ENCODE data around the gene ABCG4.

Gene ABCG4

DNA sequence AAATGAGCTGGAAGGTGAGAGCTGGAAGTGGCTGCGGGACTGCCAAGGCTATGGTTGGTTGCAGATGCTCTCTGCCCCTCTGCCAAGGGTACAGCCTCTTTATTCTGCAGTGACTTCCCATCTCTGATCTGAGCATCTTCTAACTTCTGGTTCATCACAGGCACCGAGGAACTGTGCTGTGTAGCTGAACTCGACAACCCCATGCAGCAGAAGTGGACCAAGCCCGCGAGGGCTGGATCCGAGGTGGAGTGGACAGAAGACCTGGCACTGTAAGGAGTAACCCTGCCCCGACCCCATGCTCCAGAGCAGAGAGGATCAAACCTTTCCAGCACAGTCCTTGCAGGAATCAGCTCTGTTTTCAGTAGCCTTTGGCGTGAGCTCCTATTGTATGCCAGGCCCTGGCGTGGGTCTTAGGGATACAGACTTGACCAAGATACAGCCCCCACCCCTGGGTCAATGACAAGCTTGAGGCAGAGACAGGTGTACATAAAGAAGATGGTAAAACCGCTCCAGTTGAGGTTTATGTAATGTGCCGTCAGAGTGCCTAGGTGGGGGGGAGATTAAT lies 37.4 kb upstream of the ABCG4 start:
- peaks cover 20% of the 10 kb centered on the region for H3K4me1 ChIP-seq (ENCODE audit: control insufficient read depth, low read length)
- no peaks in the 10 kb centered on the region for H3K9me2 ChIP-seq (replicated peaks; ENCODE audit: control insufficient read depth, low read length)
- no peak overlapping the region for H3K4me3 ChIP-seq (ENCODE audit: low read length)
- peaks cover 32% of the 10 kb centered on the region for H3K79me2 ChIP-seq (ENCODE audit: control insufficient read depth, low read length)
- peaks cover 2% of the 10 kb centered on the region; the same call in 1 of the 2 replicates for H3F3A ChIP-seq (ENCODE audit: control insufficient read depth, insufficient read depth)
- no peaks in the 10 kb centered on the region for H4K20me1 ChIP-seq (ENCODE audit: control insufficient read depth, insufficient read depth, low read depth, low read length)
- H3K27ac ChIP-seq (ENCODE audit: low read depth, low read length) = no peak overlapping the region
- TF ChIP-seq, protein P1, sequence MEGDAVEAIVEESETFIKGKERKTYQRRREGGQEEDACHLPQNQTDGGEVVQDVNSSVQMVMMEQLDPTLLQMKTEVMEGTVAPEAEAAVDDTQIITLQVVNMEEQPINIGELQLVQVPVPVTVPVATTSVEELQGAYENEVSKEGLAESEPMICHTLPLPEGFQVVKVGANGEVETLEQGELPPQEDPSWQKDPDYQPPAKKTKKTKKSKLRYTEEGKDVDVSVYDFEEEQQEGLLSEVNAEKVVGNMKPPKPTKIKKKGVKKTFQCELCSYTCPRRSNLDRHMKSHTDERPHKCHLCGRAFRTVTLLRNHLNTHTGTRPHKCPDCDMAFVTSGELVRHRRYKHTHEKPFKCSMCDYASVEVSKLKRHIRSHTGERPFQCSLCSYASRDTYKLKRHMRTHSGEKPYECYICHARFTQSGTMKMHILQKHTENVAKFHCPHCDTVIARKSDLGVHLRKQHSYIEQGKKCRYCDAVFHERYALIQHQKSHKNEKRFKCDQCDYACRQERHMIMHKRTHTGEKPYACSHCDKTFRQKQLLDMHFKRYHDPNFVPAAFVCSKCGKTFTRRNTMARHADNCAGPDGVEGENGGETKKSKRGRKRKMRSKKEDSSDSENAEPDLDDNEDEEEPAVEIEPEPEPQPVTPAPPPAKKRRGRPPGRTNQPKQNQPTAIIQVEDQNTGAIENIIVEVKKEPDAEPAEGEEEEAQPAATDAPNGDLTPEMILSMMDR (IDR thresholded peaks at IDR 0.05; ENCODE audit: low read depth, low read length, poor library complexity, severe bottlenecking) = no peak
- no peak for TF ChIP-seq EZH2phosphoT487 (IDR thresholded peaks at IDR 0.05; ENCODE audit: borderline replicate concordance, low read length)
- H3K4me2 ChIP-seq (ENCODE audit: low read length) = no peak overlapping the region
- no peaks in the 10 kb centered on the region for H3K9me3 ChIP-seq (ENCODE audit: control insufficient read depth, insufficient read depth, low read length)
- no peaks in the 10 kb centered on the region for H3K27me3 ChIP-seq (ENCODE audit: control insufficient read depth, low read length)
- H3K36me3 ChIP-seq (ENCODE audit: control insufficient read depth, low read length) = peaks cover 69% of the 10 kb centered on the region

DNA sequence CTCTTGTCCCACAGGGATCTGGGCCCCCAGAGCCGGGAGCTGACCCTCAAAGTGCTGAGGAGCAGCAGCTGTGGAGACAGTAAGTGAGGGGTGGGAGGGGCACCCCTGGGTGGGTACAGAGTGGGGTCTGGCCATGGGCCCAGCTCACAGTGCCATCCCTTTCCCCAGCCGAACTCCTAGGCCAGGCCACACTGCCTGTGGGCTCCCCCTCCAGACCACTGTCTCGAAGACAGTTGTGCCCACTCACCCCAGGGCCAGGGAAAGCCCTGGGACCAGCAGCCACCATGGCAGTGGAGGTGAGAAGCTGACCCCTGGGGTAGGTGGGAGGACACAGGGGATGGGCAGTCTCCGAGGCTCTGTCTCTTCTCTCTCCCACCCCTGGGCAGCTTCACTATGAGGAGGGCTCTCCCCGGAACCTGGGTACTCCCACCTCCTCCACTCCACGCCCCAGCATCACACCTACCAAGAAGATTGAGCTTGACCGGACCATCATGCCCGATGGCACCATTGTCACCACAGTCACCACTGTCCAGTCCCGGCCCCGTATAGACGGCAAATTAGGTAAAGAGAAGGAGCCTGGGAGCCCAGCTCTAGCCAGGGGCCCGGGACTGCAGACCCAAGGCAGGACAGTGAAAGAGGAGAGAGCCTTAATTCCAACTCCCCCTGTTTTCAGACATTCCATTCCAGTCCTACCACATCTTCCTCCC lies 36.4 kb upstream of the ABCG4 start:
- Histone ChIP-seq H4K20me1 (ENCODE audit: control insufficient read depth, insufficient read depth, low read depth, low read length) (no peaks in the 10 kb centered on the region), H3K79me2 (ENCODE audit: control insufficient read depth, low read length) (peaks cover 29% of the 10 kb centered on the region), H3F3A (ENCODE audit: control insufficient read depth, insufficient read depth) (peaks cover 2% of the 10 kb centered on the region; the same call in 1 of the 2 replicates), H3K27ac (ENCODE audit: low read depth, low read length) (no peak overlapping the region), H3K4me3 (ENCODE audit: low read length) (no peak overlapping the region), H3K36me3 (ENCODE audit: control insufficient read depth, low read length) (peaks cover 70% of the 10 kb centered on the region), H3K9me2 (replicated peaks; ENCODE audit: control insufficient read depth, low read length) (no peaks in the 10 kb centered on the region), H3K9me3 (ENCODE audit: control insufficient read depth, insufficient read depth, low read length) (no peaks in the 10 kb centered on the region), H3K4me1 (ENCODE audit: control insufficient read depth, low read length) (peaks cover 15% of the 10 kb centered on the region), H3K27me3 (ENCODE audit: control insufficient read depth, low read length) (no peaks in the 10 kb centered on the region), H3K4me2 (ENCODE audit: low read length) (no peak overlapping the region)
- TF ChIP-seq EZH2phosphoT487 (IDR thresholded peaks at IDR 0.05; ENCODE audit: borderline replicate concordance, low read length) = no peak
- TF ChIP-seq, protein P1 (IDR thresholded peaks at IDR 0.05; ENCODE audit: low read depth, low read length, poor library complexity, severe bottlenecking) = no peak

DNA sequence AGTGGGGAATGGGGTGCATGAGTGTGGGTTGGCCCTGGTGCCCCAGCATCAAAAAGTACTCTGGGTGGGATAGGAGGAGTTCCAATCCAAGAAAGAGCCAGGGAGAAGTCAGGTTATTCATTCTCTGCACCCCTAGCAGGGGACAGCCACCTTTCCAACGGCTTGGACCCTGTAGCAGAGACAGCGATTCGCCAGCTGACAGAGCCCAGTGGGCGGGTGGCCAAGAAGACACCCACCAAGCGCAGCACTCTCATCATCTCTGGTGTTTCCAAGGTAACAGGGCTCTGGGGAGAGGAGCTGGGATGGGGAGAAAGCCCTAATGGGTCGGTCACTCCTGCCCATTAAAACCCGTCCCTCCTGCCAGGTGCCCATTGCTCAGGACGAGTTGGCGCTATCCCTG lies 35.1 kb upstream of the ABCG4 start:
- peaks cover 17% of the 10 kb centered on the region for H3K79me2 ChIP-seq (ENCODE audit: control insufficient read depth, low read length)
- peaks cover 7% of the 10 kb centered on the region for H3F3A ChIP-seq (ENCODE audit: control insufficient read depth, insufficient read depth)
- no peaks in the 10 kb centered on the region for H3K27me3 ChIP-seq (ENCODE audit: control insufficient read depth, low read length)
- no peak overlapping the region for H3K27ac ChIP-seq (ENCODE audit: low read depth, low read length)
- H3K4me3 ChIP-seq (ENCODE audit: low read length) = no peak overlapping the region
- H4K20me1 ChIP-seq (ENCODE audit: control insufficient read depth, insufficient read depth, low read depth, low read length) = no peaks in the 10 kb centered on the region
- peaks cover 70% of the 10 kb centered on the region for H3K36me3 ChIP-seq (ENCODE audit: control insufficient read depth, low read length)
- H3K4me2 ChIP-seq (ENCODE audit: low read length) = no peak overlapping the region
- no peaks in the 10 kb centered on the region for H3K9me3 ChIP-seq (ENCODE audit: control insufficient read depth, insufficient read depth, low read length)
- no peak for TF ChIP-seq EZH2phosphoT487 (IDR thresholded peaks at IDR 0.05; ENCODE audit: borderline replicate concordance, low read length)
- TF ChIP-seq, protein P1 (IDR thresholded peaks at IDR 0.05; ENCODE audit: low read depth, low read length, poor library complexity, severe bottlenecking) = no peak
- H3K4me1 ChIP-seq (ENCODE audit: control insufficient read depth, low read length) = peaks cover 8% of the 10 kb centered on the region
- H3K9me2 ChIP-seq (replicated peaks; ENCODE audit: control insufficient read depth, low read length) = no peaks in the 10 kb centered on the region

All from DOHH2 (cell line).